HL-60/S4 (cell line): Measurements from ENCODE around the gene COLEC11.
"Not testable (repeated sequence)": the region's sequence is repeated elsewhere in the genome, so short reads cannot be mapped to it uniquely, and the experiment has no call there.

Experiments
- in situ Hi-C: fragments of 300-500 bp; cut with MboI; formaldehyde crosslinking; loops from 2 replicates; pipeline ENCODE4 v1.14.3; 2022; ENCODE audit warnings: low sequenced_read_pairs

COLEC11 gene

GRCh38 chr2:3604991-3605961 lies 10.4 kb downstream of the COLEC11 start:
- in situ Hi-C loops = no loop called here

- in situ Hi-C loops = no loop called here
Observed at GRCh38 chr2:3606028-3606369, 11.1 kb downstream of the COLEC11 start.

- in situ Hi-C loops = no loop called here
Observed at GRCh38 chr2:3606370-3607201, 11.7 kb downstream of the COLEC11 start.

- in situ Hi-C loops = no loop called here
Observed at GRCh38 chr2:3608373-3609278, 13.7 kb downstream of the COLEC11 start.

GRCh38 chr2:3609279-3609673 lies 14.4 kb downstream of the COLEC11 start:
- in situ Hi-C loops = not testable (repeated sequence)

- in situ Hi-C loops = no loop called here
Observed at GRCh38 chr2:3610415-3610814, 15.5 kb downstream of the COLEC11 start.

GRCh38 chr2:3610881-3611505 lies 16.1 kb downstream of the COLEC11 start:
- in situ Hi-C loops = no loop called here

GRCh38 chr2:3611589-3611988 lies 16.7 kb downstream of the COLEC11 start:
- in situ Hi-C loops = no loop called here

- in situ Hi-C loops = no loop called here
Observed at GRCh38 chr2:3612639-3613523, 18.0 kb downstream of the COLEC11 start.

GRCh38 chr2:3613524-3613905 lies 18.6 kb downstream of the COLEC11 start:
- in situ Hi-C loops = no loop called here

GRCh38 chr2:3614743-3615142 lies 19.8 kb downstream of the COLEC11 start:
- in situ Hi-C loops = not testable (repeated sequence)

- in situ Hi-C loops = not testable (repeated sequence)
Observed at GRCh38 chr2:3615541-3616200, 20.8 kb downstream of the COLEC11 start.

GRCh38 chr2:3616435-3617197 lies 21.7 kb downstream of the COLEC11 start:
- in situ Hi-C loops = not testable (repeated sequence)

GRCh38 chr2:3617198-3617890 lies 22.4 kb downstream of the COLEC11 start:
- in situ Hi-C loops = no loop called here

- in situ Hi-C loops = no loop called here
Observed at GRCh38 chr2:3618367-3618766, 23.5 kb downstream of the COLEC11 start.

- in situ Hi-C loops = no loop called here
Observed at GRCh38 chr2:3619033-3619432, 24.1 kb downstream of the COLEC11 start.

GRCh38 chr2:3619661-3620060 lies 24.7 kb downstream of the COLEC11 start:
- in situ Hi-C loops = not testable (repeated sequence)

GRCh38 chr2:3620834-3621233 lies 25.9 kb downstream of the COLEC11 start:
- in situ Hi-C loops = no loop called here
